Sigmoid colon (tissue), 3 donors: ENCODE results near the gene FAM240A.

Source experiments
- POLR2A ChIP-seq, 2 donors: fragments of 450-650 bp; IDR thresholded peaks; one replicate each; pipeline ENCODE4 v1.6.1; 2016; ENCODE audit warnings: antibody characterized with exemption in 2 of 2, mild to moderate bottlenecking in 2 of 2, moderate library complexity in 2 of 2
- TF ChIP-seq, protein P1 (sequence below), 4 experiments: fragments of 450-650 bp in 3 of 4; fragments of 200-600 bp in 1 of 4; IDR thresholded peaks; one replicate each; pipeline ENCODE4 v1.5.1; 2016 to 2019; ENCODE audit warnings: antibody characterized with exemption in 4 of 4, mild to moderate bottlenecking in 3 of 4, moderate library complexity in 2 of 4

DNA sequence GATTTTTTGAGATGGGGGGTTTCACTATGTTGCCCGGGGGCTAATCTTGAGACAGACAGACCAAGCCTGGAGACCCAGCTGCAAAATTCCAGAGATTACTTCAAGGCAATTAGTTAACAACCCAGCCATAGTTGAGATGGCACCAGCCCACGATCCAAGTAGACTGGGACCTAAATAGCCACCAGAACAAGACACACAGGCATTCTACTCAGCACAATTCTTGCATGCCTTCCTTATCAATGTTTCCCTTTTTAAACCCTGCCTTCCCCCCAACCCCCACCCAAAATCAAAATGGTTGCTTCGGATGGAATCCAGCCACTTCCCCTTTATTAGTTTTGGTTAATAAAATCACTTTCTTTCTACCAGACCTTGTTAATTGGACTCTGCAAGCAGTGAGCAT is 28.6 kb downstream of the FAM240A start:
- TF ChIP-seq, protein P1, sequence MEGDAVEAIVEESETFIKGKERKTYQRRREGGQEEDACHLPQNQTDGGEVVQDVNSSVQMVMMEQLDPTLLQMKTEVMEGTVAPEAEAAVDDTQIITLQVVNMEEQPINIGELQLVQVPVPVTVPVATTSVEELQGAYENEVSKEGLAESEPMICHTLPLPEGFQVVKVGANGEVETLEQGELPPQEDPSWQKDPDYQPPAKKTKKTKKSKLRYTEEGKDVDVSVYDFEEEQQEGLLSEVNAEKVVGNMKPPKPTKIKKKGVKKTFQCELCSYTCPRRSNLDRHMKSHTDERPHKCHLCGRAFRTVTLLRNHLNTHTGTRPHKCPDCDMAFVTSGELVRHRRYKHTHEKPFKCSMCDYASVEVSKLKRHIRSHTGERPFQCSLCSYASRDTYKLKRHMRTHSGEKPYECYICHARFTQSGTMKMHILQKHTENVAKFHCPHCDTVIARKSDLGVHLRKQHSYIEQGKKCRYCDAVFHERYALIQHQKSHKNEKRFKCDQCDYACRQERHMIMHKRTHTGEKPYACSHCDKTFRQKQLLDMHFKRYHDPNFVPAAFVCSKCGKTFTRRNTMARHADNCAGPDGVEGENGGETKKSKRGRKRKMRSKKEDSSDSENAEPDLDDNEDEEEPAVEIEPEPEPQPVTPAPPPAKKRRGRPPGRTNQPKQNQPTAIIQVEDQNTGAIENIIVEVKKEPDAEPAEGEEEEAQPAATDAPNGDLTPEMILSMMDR (IDR thresholded peaks at IDR 0.05): no peak
- TF ChIP-seq POLR2A (IDR thresholded peaks at IDR 0.05): no peak
